Fibroblast of mammary gland (primary cell): ENCODE results near the gene BCAS3.

Source experiments
- DNase-seq: peaks from one replicate; pipeline ENCODE4 v3.0.0-alpha.2; 2010; ENCODE audit warnings: low read depth
- H3K4me3 ChIP-seq: 2 replicates; pipeline ENCODE4 v1.5.1; 2011; ENCODE audit warnings: low read depth, mild to moderate bottlenecking, low read length, moderate library complexity; ENCODE audit not compliant: control insufficient read depth
- CTCF ChIP-seq: conservative IDR thresholded peaks from 2 replicates; pipeline ENCODE4 v1.5.1; 2011; ENCODE audit warnings: low read depth, low read length, inconsistent platforms; ENCODE audit not compliant: control insufficient read depth, insufficient read depth

BCAS3 gene

GRCh38 chr17:61345061-61345460, 667.4 kb downstream of the BCAS3 start:
- no peak for TF ChIP-seq CTCF
- H3K4me3 ChIP-seq: no peak overlapping the region
- DNase-seq: no peak

GRCh38 chr17:61345825-61346666, 668.4 kb downstream of the BCAS3 start:
- no peak for DNase-seq
- no peak for TF ChIP-seq CTCF
- no peak overlapping the region for H3K4me3 ChIP-seq

- H3K4me3 ChIP-seq: no peak overlapping the region
- peak; percentile 44 for DNase-seq
- TF ChIP-seq CTCF: peak; percentile 45
Observed at GRCh38 chr17:61349350-61349749, 671.7 kb downstream of the BCAS3 start.

- DNase-seq: no peak
Observed at GRCh38 chr17:61351745-61352407, 674.2 kb downstream of the BCAS3 start.

GRCh38 chr17:61352408-61352770, 674.7 kb downstream of the BCAS3 start:
- TF ChIP-seq CTCF: no peak
- H3K4me3 ChIP-seq: no peak overlapping the region
- DNase-seq: no peak

More at GRCh38 chr17:61351745-61352407, 674.2 kb downstream of the BCAS3 start:
- no peak for TF ChIP-seq CTCF
- no peak overlapping the region for H3K4me3 ChIP-seq

GRCh38 chr17:61352781-61353491, 675.3 kb downstream of the BCAS3 start:
- TF ChIP-seq CTCF: no peak
- DNase-seq: no peak

More at GRCh38 chr17:61352781-61353491, 675.3 kb downstream of the BCAS3 start:
- no peak overlapping the region for H3K4me3 ChIP-seq
